Fibroblast of villous mesenchyme (primary cell): ENCODE results near the gene ABO. TPM values are rescaled to one million over a fixed set of nuclear protein-coding genes. Genes with fewer than 3 reads are reported as not detected.

ENCODE experiments used
- DNase-seq: peaks from one replicate; pipeline ENCODE4 v3.0.0-alpha.2; 2010; ENCODE audit warnings: low read depth
- H3K4me3 ChIP-seq: 2 replicates; pipeline ENCODE4 v1.5.1; 2011; ENCODE audit warnings: low read depth, mild to moderate bottlenecking, low read length
- total RNA-seq: library from RNA; depleted of rRNA; stranded (reverse); fragments of >200 nt; gene quantifications from 2 replicates; pipeline ENCODE4 v1.2.3, GENCODE V29; 2012
- TF ChIP-seq, protein P1 (sequence below): IDR thresholded peaks from 2 replicates; pipeline ENCODE4 v1.5.1; 2012; ENCODE audit warnings: low read depth, mild to moderate bottlenecking, low read length; ENCODE audit not compliant: insufficient read depth

Gene ABO
- total RNA-seq, 1 donor: not detected

DNA sequence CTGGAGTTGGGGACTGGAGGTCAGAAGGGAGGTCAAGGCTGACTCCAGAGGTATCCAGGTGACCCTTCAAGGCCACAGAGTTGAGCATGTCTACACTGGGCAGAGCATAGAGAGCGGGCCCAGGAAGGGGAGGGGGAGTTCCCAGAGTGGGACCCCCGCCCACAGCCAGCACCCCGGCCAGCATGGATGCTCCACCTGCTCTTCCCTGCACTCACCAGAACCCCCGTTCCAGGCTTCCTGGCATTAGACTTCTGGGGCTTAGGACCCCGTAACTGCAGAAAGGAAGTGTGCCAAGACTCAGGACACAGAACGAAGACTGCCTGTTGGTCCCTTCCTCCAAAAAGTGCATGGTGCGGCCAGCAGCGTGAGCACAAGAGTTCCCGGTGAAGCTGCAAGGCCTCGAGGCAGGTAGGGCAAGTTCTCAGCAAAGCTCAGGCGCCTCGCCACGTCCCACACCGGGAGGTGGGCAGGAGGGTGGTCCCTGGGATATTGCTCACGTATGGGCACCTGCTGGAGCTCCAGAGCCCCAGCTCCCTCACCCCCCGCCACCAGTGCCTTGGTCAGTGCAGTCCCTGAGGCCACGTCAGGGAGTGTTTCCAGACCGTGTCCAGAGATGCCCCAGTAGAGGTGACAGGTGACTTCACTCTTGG, 13.8 kb downstream of the ABO start:
- no peak for DNase-seq
- TF ChIP-seq, protein P1, sequence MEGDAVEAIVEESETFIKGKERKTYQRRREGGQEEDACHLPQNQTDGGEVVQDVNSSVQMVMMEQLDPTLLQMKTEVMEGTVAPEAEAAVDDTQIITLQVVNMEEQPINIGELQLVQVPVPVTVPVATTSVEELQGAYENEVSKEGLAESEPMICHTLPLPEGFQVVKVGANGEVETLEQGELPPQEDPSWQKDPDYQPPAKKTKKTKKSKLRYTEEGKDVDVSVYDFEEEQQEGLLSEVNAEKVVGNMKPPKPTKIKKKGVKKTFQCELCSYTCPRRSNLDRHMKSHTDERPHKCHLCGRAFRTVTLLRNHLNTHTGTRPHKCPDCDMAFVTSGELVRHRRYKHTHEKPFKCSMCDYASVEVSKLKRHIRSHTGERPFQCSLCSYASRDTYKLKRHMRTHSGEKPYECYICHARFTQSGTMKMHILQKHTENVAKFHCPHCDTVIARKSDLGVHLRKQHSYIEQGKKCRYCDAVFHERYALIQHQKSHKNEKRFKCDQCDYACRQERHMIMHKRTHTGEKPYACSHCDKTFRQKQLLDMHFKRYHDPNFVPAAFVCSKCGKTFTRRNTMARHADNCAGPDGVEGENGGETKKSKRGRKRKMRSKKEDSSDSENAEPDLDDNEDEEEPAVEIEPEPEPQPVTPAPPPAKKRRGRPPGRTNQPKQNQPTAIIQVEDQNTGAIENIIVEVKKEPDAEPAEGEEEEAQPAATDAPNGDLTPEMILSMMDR: no peak
- no peak overlapping the region for H3K4me3 ChIP-seq

DNA sequence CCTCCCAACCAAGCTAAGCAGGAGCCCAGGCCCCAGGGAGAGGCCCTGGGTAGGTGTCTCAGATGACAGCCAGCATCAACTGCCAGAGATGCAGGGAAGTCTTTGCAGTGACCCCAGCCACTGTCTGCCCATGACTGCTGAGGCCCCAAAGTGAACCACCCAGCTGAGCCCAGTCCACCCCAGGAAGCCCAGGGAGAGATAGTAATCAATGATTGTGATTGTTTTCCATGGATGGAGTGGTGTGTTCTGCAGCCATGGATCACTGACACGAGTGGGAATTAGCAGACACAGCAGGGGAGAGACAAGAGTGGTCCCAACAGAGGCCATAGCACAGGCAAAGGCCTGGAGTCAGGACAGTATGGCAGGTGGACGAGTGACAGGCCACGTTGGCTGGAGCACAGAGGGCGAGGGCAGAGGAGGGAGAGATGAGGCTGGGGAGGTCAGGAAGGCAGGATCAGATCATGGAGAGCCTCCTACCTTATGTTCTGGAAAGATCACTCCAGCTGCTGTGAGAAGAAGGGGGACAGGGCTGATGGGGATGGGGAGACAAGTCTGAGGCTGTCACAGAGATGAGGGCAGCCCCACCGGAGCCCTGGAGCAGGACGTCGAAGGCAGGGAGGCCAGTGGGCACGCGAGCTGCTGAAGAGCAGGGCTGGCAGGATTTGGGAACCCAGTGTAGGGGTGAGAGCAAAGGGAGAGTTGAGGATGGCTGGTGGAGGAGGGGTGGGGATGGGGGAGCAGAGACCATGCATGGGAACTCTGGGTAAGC, 14.5 kb downstream of the ABO start:
- TF ChIP-seq, protein P1: no peak
- DNase-seq: no peak
- H3K4me3 ChIP-seq: no peak overlapping the region

DNA sequence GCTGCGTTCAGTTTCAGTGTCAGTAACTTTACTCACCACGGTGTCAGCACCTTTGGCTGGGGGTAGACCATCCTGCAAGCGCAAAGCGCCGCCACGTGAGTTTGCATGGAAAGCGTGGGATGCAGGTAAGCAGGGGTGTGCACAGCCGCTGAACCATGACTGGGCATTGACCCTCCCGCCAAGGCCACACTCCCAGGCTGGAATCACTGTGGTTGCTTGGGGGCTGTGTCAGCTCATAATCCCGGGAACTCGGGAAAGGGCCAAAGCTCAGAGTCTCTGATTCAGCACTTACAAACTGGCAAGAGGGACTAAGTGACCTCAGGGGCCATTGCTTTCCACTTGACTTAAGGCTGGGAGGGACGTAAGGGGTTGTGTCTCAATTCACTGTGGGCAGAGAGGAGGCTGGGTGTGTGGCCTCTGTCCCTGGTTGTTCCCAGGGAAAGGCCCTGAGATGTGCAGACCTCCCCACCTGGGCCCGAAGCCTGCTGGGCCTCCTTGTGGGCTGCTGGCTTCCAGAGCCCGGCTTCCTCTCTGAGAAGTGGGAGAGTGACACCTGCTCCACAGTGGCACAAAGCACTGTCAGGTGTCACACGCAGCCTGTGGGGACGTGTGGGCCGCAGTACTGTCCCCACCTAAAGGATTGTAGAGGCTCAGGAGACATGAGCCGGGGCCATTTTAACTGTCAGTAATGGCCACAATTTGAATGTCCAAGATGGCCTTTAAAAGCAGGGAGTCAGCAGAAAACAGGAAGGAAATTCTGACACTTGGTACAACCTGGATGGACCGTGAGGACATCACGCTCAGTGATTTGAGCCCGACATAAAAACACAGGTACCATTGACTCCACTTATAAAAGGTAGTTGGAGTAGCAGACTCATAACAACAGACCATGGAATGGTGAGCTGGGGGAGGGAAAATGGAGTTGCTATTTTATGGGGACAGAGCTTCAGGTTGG, 16.7 kb downstream of the ABO start:
- TF ChIP-seq, protein P1: no peak
- H3K4me3 ChIP-seq: no peak overlapping the region
- no peak for DNase-seq

DNA sequence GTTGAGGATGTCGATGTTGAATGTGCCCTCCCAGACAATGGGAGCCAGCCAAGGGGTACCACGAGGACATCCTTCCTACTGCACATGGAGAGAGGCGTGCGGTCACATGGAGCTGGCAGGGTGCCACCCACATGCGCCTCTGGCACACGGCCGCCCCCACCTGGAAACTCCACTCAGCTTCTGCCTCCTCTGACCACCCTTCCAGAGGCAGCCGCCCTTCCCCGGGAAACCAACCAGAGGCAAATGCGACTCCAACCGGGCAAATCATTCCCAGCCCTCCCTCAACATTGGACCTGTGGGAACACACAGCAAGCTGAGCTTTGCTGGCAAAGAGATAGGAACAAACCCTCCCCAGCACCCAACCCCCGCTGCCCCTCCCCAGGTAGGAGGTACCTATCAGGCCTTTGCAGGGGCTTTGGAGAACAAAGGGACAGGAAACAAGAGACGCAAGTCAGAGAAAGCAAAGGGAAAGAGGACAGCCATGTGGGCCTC, 17.5 kb downstream of the ABO start:
- H3K4me3 ChIP-seq: no peak overlapping the region
- DNase-seq: no peak
- TF ChIP-seq, protein P1: no peak

DNA sequence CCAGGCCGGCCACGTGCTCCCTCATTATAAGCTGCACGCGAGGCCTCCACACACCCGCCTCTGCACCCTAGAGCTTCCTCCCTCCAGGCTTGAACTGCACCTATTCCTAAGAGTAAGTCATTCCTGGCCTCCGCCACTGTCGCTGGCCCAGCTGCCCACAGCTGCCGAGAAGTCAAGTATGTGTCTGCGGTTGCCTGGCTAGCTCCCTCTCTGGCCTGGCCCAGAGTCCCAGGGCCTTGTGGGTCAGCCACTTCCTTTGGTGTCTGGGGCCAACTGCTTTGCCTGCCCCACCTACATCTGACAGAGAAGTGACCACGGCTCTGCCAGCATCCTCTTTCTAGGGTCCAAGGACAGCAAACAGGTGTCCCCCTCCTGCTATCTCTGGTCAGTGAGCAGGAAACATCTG, 18.3 kb downstream of the ABO start:
- no peak for DNase-seq
- H3K4me3 ChIP-seq: no peak overlapping the region
- TF ChIP-seq, protein P1: no peak

DNA sequence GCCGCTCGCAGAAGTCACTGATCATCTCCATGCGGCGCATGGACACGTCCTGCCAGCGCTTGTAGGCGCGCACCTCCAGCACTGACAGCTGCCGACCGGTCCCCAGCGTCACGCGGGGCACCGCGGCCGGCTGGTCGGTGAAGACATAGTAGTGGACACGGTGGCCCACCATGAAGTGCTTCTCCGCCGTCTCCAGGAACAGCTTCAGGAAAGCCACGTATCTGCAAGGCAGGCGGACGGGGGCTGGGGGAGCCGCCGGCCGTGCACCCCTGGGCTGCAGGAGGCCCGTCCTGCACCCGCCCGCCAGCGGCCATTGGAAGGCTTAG, 18.9 kb downstream of the ABO start:
- DNase-seq: no peak
- H3K4me3 ChIP-seq: no peak overlapping the region
- TF ChIP-seq, protein P1: no peak
